Esophagus squamous epithelium (tissue), 4 donors: ENCODE results near the gene C8B.

Experiments
- CTCF ChIP-seq, 6 experiments: fragments of 450-650 bp in 4 of 6; fragments of 200-600 bp in 2 of 6; sonication (generic) in 2 of 6; IDR thresholded peaks; one replicate each; pipeline ENCODE4 v1.5.1; 2016 to 2019; ENCODE audit warnings: antibody characterized with exemption in 6 of 6, mild to moderate bottlenecking in 4 of 6, moderate library complexity in 4 of 6
- POLR2A ChIP-seq, 4 donors: fragments of 450-650 bp; IDR thresholded peaks; one replicate each; pipeline ENCODE4 v1.6.1; 2017; ENCODE audit warnings: antibody characterized with exemption in 4 of 4, mild to moderate bottlenecking in 4 of 4, moderate library complexity in 3 of 4

- TF ChIP-seq POLR2A (IDR thresholded peaks at IDR 0.05) (no peak), CTCF (IDR thresholded peaks at IDR 0.05) (no peak)
These were observed 25.8 kb upstream of the C8B start for GRCh38 chr1:56991576-56991975.
